A673 (cell line): ENCODE results near the gene PPP1R13B.
"Not testable (repeated sequence)": the region's sequence is repeated elsewhere in the genome, so short reads cannot be mapped to it uniquely, and the experiment has no call there.

ENCODE experiments used
- CTCF ChIP-seq: fragments of 300-800, 200-600 bp; sonication (generic); conservative IDR thresholded peaks from 2 replicates; pipeline ENCODE4 v1.5.1; 2017; ENCODE audit warnings: low read depth, mild to moderate bottlenecking, antibody characterized with exemption, low read length, moderate library complexity, mixed read lengths
- EZH2 ChIP-seq: fragments of 200-600 bp; sonication (generic); IDR thresholded peaks from 2 replicates; pipeline ENCODE4 v1.6.1; 2017; ENCODE audit warnings: borderline replicate concordance, low read depth, mild to moderate bottlenecking, mixed read lengths, antibody characterized with exemption, low read length; ENCODE audit not compliant: poor library complexity, severe bottlenecking

- not testable (repeated sequence) for TF ChIP-seq CTCF, EZH2
Measured at GRCh38 chr14:103889002-103889312, 41.6 kb upstream of the PPP1R13B start.
